OCI-LY1 (cell line): Measurements from ENCODE around the gene LMF1.

Experiments used
- CTCF ChIP-seq: fragments of 200-600 bp; sonication (generic), shearing (Covaris generic); IDR thresholded peaks from 2 replicates; pipeline ENCODE4 v1.5.1; 2017; ENCODE audit warnings: mild to moderate bottlenecking, antibody characterized with exemption, low read length, moderate library complexity, mixed read lengths
- EZH2 ChIP-seq: fragments of 200-600 bp; sonication (generic), shearing (Covaris generic); IDR thresholded peaks from 2 replicates; pipeline ENCODE4 v1.8.0; 2017; ENCODE audit warnings: borderline replicate concordance, mixed run types, mild to moderate bottlenecking, antibody characterized with exemption, low read length, moderate library complexity, mixed read lengths

GRCh38 chr16:894136-894535 is 76.6 kb downstream of the LMF1 start:
- TF ChIP-seq CTCF (no peak), EZH2 (no peak)
